Trophoblast cell (in vitro differentiated cells and primary cell): ENCODE data around the gene KCNJ15.

Source experiments
- DNase-seq, 2 donors: peaks; one replicate each; pipeline ENCODE4 v3.0.0-alpha.2; 2016
- H2AFZ ChIP-seq: 2 replicates; pipeline ENCODE4 v1.6.1; 2013; ENCODE audit warnings: low read length, moderate library complexity, mild to moderate bottlenecking; ENCODE audit not compliant: insufficient read depth, poor library complexity
- H2AK5ac ChIP-seq: 2 replicates; pipeline ENCODE4 v1.6.1; 2013; ENCODE audit warnings: mild to moderate bottlenecking, low read length
- H2BK120ac ChIP-seq: 2 replicates; pipeline ENCODE4 v1.6.1; 2013; ENCODE audit warnings: low read length, mild to moderate bottlenecking, moderate library complexity; ENCODE audit not compliant: insufficient read depth, poor library complexity
- H2BK12ac ChIP-seq: 2 replicates; pipeline ENCODE4 v1.6.1; 2013; ENCODE audit warnings: mild to moderate bottlenecking, low read length, moderate library complexity
- H2BK5ac ChIP-seq: 2 replicates; pipeline ENCODE4 v1.6.1; 2013; ENCODE audit warnings: low read length, low read depth, moderate library complexity, mild to moderate bottlenecking; ENCODE audit not compliant: poor library complexity
- H3K14ac ChIP-seq: 2 replicates; pipeline ENCODE4 v1.6.1; 2013; ENCODE audit warnings: mild to moderate bottlenecking, low read length
- H3K18ac ChIP-seq: 2 replicates; pipeline ENCODE4 v1.6.1; 2013; ENCODE audit warnings: mild to moderate bottlenecking, low read length
- H3K23ac ChIP-seq: 2 replicates; pipeline ENCODE4 v1.6.1; 2013; ENCODE audit warnings: low read length
- H3K27ac ChIP-seq: 2 replicates; pipeline ENCODE4 v1.5.1; 2013; ENCODE audit warnings: low read depth, mild to moderate bottlenecking, inconsistent platforms, low read length, moderate library complexity
- H3K27me3 ChIP-seq: 2 replicates; pipeline ENCODE4 v1.6.1; 2013; ENCODE audit warnings: inconsistent platforms, mild to moderate bottlenecking, low read length, moderate library complexity; ENCODE audit not compliant: insufficient read depth
- H3K36me3 ChIP-seq, 2 experiments: 1 replicate in 1 of 2; 2 replicates in 1 of 2; pipeline ENCODE4 v1.6.1; 2013; ENCODE audit warnings: low read length in 2 of 2, mild to moderate bottlenecking in 2 of 2, moderate library complexity in 1 of 2; ENCODE audit not compliant: insufficient read depth in 2 of 2, control insufficient read depth in 1 of 2
- H3K4ac ChIP-seq: 2 replicates; pipeline ENCODE4 v1.6.1; 2013; ENCODE audit warnings: low read depth, mild to moderate bottlenecking, low read length, moderate library complexity
- H3K4me1 ChIP-seq, 2 experiments: 1 replicate in 1 of 2; 2 replicates in 1 of 2; pipeline ENCODE4 v1.6.1; 2013; ENCODE audit warnings: low read length in 2 of 2, mild to moderate bottlenecking in 2 of 2, moderate library complexity in 1 of 2; ENCODE audit not compliant: insufficient read depth in 2 of 2, control insufficient read depth in 1 of 2
- H3K4me2 ChIP-seq: 2 replicates; pipeline ENCODE4 v1.6.1; 2013; ENCODE audit warnings: inconsistent platforms, mild to moderate bottlenecking, low read length, moderate library complexity
- H3K4me3 ChIP-seq: 2 replicates; pipeline ENCODE4 v1.5.1; 2013; ENCODE audit warnings: mild to moderate bottlenecking, low read depth, low read length, inconsistent platforms
- H3K79me1 ChIP-seq: one replicate; pipeline ENCODE4 v1.6.1; 2013; ENCODE audit warnings: low read length
- H3K79me2 ChIP-seq: 2 replicates; pipeline ENCODE4 v1.6.1; 2013; ENCODE audit warnings: low read length, mild to moderate bottlenecking; ENCODE audit not compliant: control insufficient read depth, insufficient read depth, poor library complexity
- H3K9ac ChIP-seq: 2 replicates; pipeline ENCODE4 v1.6.1; 2013; ENCODE audit warnings: mild to moderate bottlenecking, low read length
- H3K9me3 ChIP-seq: 2 replicates; pipeline ENCODE4 v1.6.1; 2013; ENCODE audit warnings: low read depth, mild to moderate bottlenecking, control low read depth, inconsistent platforms, low read length; ENCODE audit not compliant: insufficient read depth
- H4K12ac ChIP-seq: 2 replicates; pipeline ENCODE4 v1.6.1; 2013; ENCODE audit warnings: low read depth, mild to moderate bottlenecking, low read length, moderate library complexity
- H4K8ac ChIP-seq: 2 replicates; pipeline ENCODE4 v1.6.1; 2013; ENCODE audit warnings: low read depth, mild to moderate bottlenecking, low read length, moderate library complexity
- H4K91ac ChIP-seq: one replicate; pipeline ENCODE4 v1.6.1; 2013; ENCODE audit warnings: low read depth, mild to moderate bottlenecking, low read length, moderate library complexity
- WGBS: extraction: QIAGEN DNeasy Blood & Tissue Kit; methylation state at CpG from one replicate; pipeline ENCODE4 v1.1.7; 2013; ENCODE audit warnings: missing lambda C conversion rate; ENCODE audit not compliant: insufficient read length, insufficient coverage; ENCODE audit errors: extremely low coverage; 5-methylcytosine and 5-hydroxymethylcytosine counted together

Gene KCNJ15

DNA sequence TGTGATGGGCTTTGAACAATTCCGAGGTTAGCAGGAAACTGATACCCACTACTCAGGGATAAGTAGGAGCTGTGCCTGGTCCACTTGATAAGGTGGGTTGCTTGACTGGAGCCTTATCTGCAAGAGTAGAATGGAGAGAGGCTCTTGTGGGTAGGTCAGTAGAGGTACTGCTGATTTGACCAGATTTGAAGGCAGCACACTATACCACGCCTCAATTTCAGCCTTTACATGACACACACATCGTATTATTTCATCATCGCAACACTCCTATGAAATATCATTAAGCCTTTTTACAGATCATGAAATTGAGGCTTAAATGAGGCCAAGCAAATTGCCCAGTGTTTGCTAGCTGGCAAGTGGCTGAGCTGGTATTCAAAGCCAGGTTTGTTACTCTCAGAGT, 69.6 kb downstream of the KCNJ15 start:
- Histone ChIP-seq H4K12ac (no peak overlapping the region), H3K9me3 (no peaks in the 10 kb centered on the region), H2BK5ac (no peak overlapping the region), H3K14ac (no peak overlapping the region), H3K9ac (no peak overlapping the region), H3K18ac (no peak overlapping the region), H3K36me3 (no peaks in the 10 kb centered on the region), H3K23ac (no peak overlapping the region), H4K8ac (no peak overlapping the region), H2BK120ac (no peak overlapping the region), H3K27me3 (no peaks in the 10 kb centered on the region), H4K91ac (no peak overlapping the region), H2AFZ (no peak overlapping the region), H2BK12ac (no peak overlapping the region), H3K4me2 (no peak overlapping the region), H2AK5ac (no peak overlapping the region), H3K79me2 (no peaks in the 10 kb centered on the region), H3K27ac (no peak overlapping the region), H3K4ac (no peak overlapping the region), H3K79me1 (no peaks in the 10 kb centered on the region), H3K4me3 (no peak overlapping the region), H3K4me1 (peaks cover 0 to 5% of the 10 kb centered on the region in 2 experiments)
- no peak for DNase-seq
- WGBS = 100% methylated on average over 2 of the region's 4 CpGs

DNA sequence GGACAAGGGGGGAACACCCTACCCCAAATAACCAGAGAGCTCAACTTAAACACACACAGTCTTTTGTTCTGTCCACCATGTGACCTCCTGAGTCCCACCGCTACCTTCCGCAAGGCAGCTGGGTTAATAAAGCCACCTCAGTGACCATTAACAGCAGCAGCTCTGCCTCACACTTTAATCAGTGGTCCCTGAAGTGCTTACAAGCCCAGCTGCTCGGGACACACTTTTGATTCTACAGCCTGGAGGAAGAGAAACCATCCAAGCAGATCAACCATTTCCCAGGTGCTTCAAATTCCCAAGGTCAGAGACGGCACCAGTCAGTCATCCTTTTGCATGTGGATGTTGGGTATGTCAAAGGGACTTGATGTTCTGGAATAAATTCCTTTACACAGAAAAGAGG, 70.1 kb downstream of the KCNJ15 start:
- H3K14ac ChIP-seq = no peak overlapping the region
- H3K27me3 ChIP-seq = no peaks in the 10 kb centered on the region
- no peak overlapping the region for H2BK120ac ChIP-seq
- no peaks in the 10 kb centered on the region for H3K79me2 ChIP-seq
- H3K27ac ChIP-seq = no peak overlapping the region
- no peak overlapping the region for H3K4me3 ChIP-seq
- WGBS = no CpG with 5 or more reads among the region's 4 CpGs
- no peaks in the 10 kb centered on the region for H3K9me3 ChIP-seq
- no peak overlapping the region for H2AK5ac ChIP-seq
- peaks cover 0 to 5% of the 10 kb centered on the region in 2 experiments for H3K4me1 ChIP-seq
- H4K91ac ChIP-seq = no peak overlapping the region
- H3K18ac ChIP-seq = no peak overlapping the region
- no peaks in the 10 kb centered on the region for H3K79me1 ChIP-seq
- no peak overlapping the region for H4K12ac ChIP-seq
- no peak overlapping the region for H3K9ac ChIP-seq
- no peaks in the 10 kb centered on the region for H3K36me3 ChIP-seq
- H3K23ac ChIP-seq = no peak overlapping the region
- no peak overlapping the region for H3K4ac ChIP-seq
- DNase-seq = no peak
- no peak overlapping the region for H4K8ac ChIP-seq
- H2AFZ ChIP-seq = no peak overlapping the region
- no peak overlapping the region for H3K4me2 ChIP-seq
- H2BK12ac ChIP-seq = no peak overlapping the region
- H2BK5ac ChIP-seq = no peak overlapping the region

DNA sequence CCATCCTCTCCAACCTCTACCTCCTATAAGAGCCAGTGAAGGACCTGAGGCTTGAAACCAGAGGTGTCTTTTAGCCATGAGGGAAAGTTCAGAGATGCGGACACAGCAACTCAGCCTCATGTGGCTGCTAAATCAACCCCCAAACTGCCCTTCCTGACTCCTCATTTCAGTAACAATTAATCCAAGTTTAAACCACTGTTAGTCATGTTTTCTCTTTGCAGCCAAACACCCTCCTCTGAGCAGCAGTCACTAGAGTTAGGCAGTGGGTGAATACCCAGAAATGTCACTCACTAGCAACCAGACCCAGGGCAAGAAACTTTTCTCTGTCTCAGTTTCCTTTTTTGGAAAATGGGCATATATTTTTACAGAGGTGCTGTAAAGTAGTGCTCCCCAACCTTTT, 71.2 kb downstream of the KCNJ15 start:
- no CpG with 5 or more reads among the region's 1 CpG for WGBS
- Histone ChIP-seq H3K4me1 (peaks cover 0 to 5% of the 10 kb centered on the region in 2 experiments), H3K79me1 (no peaks in the 10 kb centered on the region), H2BK120ac (no peak overlapping the region), H4K91ac (no peak overlapping the region), H2AK5ac (no peak overlapping the region), H3K18ac (no peak overlapping the region), H3K23ac (no peak overlapping the region), H3K36me3 (no peaks in the 10 kb centered on the region), H3K9ac (no peak overlapping the region), H3K27ac (no peak overlapping the region), H2BK12ac (no peak overlapping the region), H3K27me3 (no peaks in the 10 kb centered on the region), H3K4ac (no peak overlapping the region), H4K8ac (no peak overlapping the region), H2BK5ac (no peak overlapping the region), H4K12ac (no peak overlapping the region), H3K9me3 (no peaks in the 10 kb centered on the region), H2AFZ (no peak overlapping the region), H3K4me2 (no peak overlapping the region), H3K79me2 (no peaks in the 10 kb centered on the region), H3K14ac (no peak overlapping the region), H3K4me3 (no peak overlapping the region)
- no peak for DNase-seq

DNA sequence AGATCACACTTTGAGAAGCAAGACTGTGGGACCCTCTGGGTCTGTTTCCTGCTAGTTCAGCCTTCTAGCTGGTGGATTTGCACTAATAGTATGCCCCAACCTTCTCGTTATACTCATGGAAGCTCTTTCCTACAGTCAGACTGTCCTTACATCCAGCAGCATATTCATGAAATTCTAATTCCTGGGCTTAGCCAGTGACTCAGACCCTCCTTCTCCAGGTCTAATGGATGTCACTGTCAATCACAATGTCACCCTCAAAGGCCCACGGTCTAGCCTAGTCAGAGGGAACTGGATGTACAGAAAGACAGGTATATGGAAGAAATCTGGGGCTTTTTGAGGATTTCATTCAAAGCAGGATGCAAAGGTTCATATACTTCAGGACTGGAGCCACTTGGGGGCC, 72.4 kb downstream of the KCNJ15 start:
- no peak overlapping the region for H2AFZ ChIP-seq

More for the DNA sequence above, 72.4 kb downstream of the KCNJ15 start:
- Histone ChIP-seq H3K14ac (no peak overlapping the region), H3K9me3 (no peaks in the 10 kb centered on the region), H3K79me1 (no peaks in the 10 kb centered on the region), H3K23ac (no peak overlapping the region), H3K79me2 (no peaks in the 10 kb centered on the region), H3K4ac (no peak overlapping the region), H4K91ac (no peak overlapping the region), H2BK12ac (no peak overlapping the region), H3K4me2 (no peak overlapping the region), H2BK5ac (no peak overlapping the region), H2BK120ac (no peak overlapping the region), H3K27ac (no peak overlapping the region), H3K4me1 (peaks cover 0 to 3% of the 10 kb centered on the region in 2 experiments), H4K8ac (no peak overlapping the region), H3K4me3 (no peak overlapping the region), H3K18ac (no peak overlapping the region), H3K9ac (no peak overlapping the region), H3K36me3 (no peaks in the 10 kb centered on the region), H4K12ac (no peak overlapping the region), H2AK5ac (no peak overlapping the region), H3K27me3 (no peaks in the 10 kb centered on the region)
- WGBS = no CpG with 5 or more reads among the region's 2 CpGs
- DNase-seq = no peak
